SK-N-SH (cell line): ENCODE measurements around the gene UST. TPM values are rescaled to one million over a fixed set of nuclear protein-coding genes. Genes with fewer than 3 reads are reported as not detected.

ENCODE experiments used
- CTCF ChIA-PET: fragments of 300-600, 350-600 bp; formaldehyde crosslinking; extraction: SDS; loops from one replicate; lab custom pipeline; 2021; lab: Yijun Ruan, JAX
- POLR2A ChIA-PET: fragments of 350-600 bp; sonication (Branson Sonifier 250); formaldehyde crosslinking; extraction: SDS; loops from one replicate; lab custom pipeline; 2020; ENCODE audit warnings: antibody characterized with exemption, inconsistent platforms; lab: Yijun Ruan, JAX
- DNase-seq: peaks from one replicate; pipeline ENCODE4 v3.0.0; 2012
- H2AFZ ChIP-seq: fragments of 200-600 bp; sonication (generic); 2 replicates; pipeline ENCODE4 v1.8.1; 2016; ENCODE audit warnings: antibody characterized with exemption, mild to moderate bottlenecking, low read depth
- H3F3A ChIP-seq: fragments of 200-600 bp; sonication (generic); replicated peaks from 2 replicates; pipeline ENCODE3; 2016; ENCODE audit warnings: antibody characterized with exemption, mild to moderate bottlenecking; ENCODE audit not compliant: insufficient read depth
- H3K27ac ChIP-seq, 2 experiments: fragments of 200-500 bp in 1 of 2; fragments of 200-600 bp in 1 of 2; sonication (Bioruptor generic) in 1 of 2; sonication (generic), shearing (Covaris generic) in 1 of 2; 2 replicates each; pipeline versions ENCODE4 v1.5.1 to v1.6.1; 2014 to 2016; ENCODE audit warnings: low read depth in 2 of 2, inconsistent platforms in 1 of 2, low read length in 1 of 2, mild to moderate bottlenecking in 1 of 2, mixed read lengths in 1 of 2
- H3K27me3 ChIP-seq: fragments of 200-600 bp; sonication (generic), shearing (Covaris generic); 2 replicates; pipeline ENCODE4 v1.6.1; 2016; ENCODE audit warnings: mixed run types; ENCODE audit not compliant: insufficient read depth
- H3K36me3 ChIP-seq, 2 experiments: fragments of 200-500 bp in 1 of 2; fragments of 200-600 bp in 1 of 2; sonication (Bioruptor generic) in 1 of 2; sonication (generic) in 1 of 2; replicated peaks in 1 of 2; 2 replicates each; pipeline versions ENCODE3 to v1.5.1; 2014 to 2016; ENCODE audit warnings: low read length in 1 of 2, mild to moderate bottlenecking in 1 of 2; ENCODE audit not compliant: insufficient read depth in 2 of 2, control insufficient read depth in 1 of 2
- H3K4me1 ChIP-seq, 2 experiments: fragments of 200-500 bp in 1 of 2; fragments of 200-600 bp in 1 of 2; sonication (Bioruptor generic) in 1 of 2; sonication (generic), shearing (Covaris generic) in 1 of 2; 2 replicates each; pipeline versions ENCODE4 v1.5.1 to v1.6.1; 2014 to 2016; ENCODE audit warnings: low read depth in 1 of 2, low read length in 1 of 2, mixed run types in 1 of 2; ENCODE audit not compliant: insufficient read depth in 2 of 2, control insufficient read depth in 1 of 2
- H3K4me2 ChIP-seq: fragments of 200-600 bp; sonication (generic), shearing (Covaris generic); 2 replicates; pipeline ENCODE4 v1.6.1; 2017; ENCODE audit warnings: mixed run types
- H3K4me3 ChIP-seq, 2 experiments: fragments of 200-500 bp in 1 of 2; fragments of 200-600 bp in 1 of 2; sonication (Bioruptor generic) in 1 of 2; sonication (generic), shearing (Covaris generic) in 1 of 2; 2 replicates each; pipeline versions ENCODE4 v1.5.1 to v1.8.1; 2014 to 2016; ENCODE audit warnings: low read depth in 2 of 2, inconsistent platforms in 1 of 2, low read length in 1 of 2, mild to moderate bottlenecking in 1 of 2, mixed read lengths in 1 of 2, moderate library complexity in 1 of 2
- H3K79me2 ChIP-seq: fragments of 200-600 bp; sonication (generic); 2 replicates; pipeline ENCODE4 v1.8.1; 2017; ENCODE audit warnings: mild to moderate bottlenecking; ENCODE audit not compliant: insufficient read depth
- H3K9ac ChIP-seq: fragments of 200-600 bp; sonication (generic); 2 replicates; pipeline ENCODE4 v1.6.1; 2017; ENCODE audit warnings: mixed run types
- H3K9me2 ChIP-seq: fragments of 200-600 bp; sonication (generic); 2 replicates; pipeline ENCODE4 v1.6.1; 2017; ENCODE audit warnings: mixed run types
- H3K9me3 ChIP-seq: fragments of 200-600 bp; sonication (generic); 2 replicates; pipeline ENCODE4 v1.6.1; 2017; ENCODE audit warnings: mixed run types, mild to moderate bottlenecking, moderate library complexity
- H4K20me1 ChIP-seq: fragments of 200-600 bp; sonication (generic); 2 replicates; pipeline ENCODE4 v1.6.1; 2017; ENCODE audit warnings: mild to moderate bottlenecking, mixed run types; ENCODE audit not compliant: insufficient read depth
- CHD2 ChIP-seq: fragments of 150-350 bp; IDR thresholded peaks from 2 replicates; pipeline ENCODE4 v1.6.1; 2018; ENCODE audit warnings: low read length; ENCODE audit not compliant: partially characterized antibody
- CTCF ChIP-seq: fragments of 200-600 bp; sonication (generic); IDR thresholded peaks from 2 replicates; pipeline ENCODE4 v1.6.1; 2017; ENCODE audit warnings: antibody characterized with exemption, mild to moderate bottlenecking, moderate library complexity
- EP300 ChIP-seq, 2 experiments: IDR thresholded peaks; 2 replicates each; pipeline versions ENCODE4 v1.4.0 to v1.6.1; 2012; ENCODE audit warnings: borderline replicate concordance in 1 of 2, low read depth in 1 of 2, low read length in 1 of 2
- EZH2phosphoT487 ChIP-seq: fragments of 200-600 bp; sonication (generic); IDR thresholded peaks from 2 replicates; pipeline ENCODE4 v1.6.1; 2017; ENCODE audit warnings: low read depth, mixed run types, mild to moderate bottlenecking, antibody characterized with exemption, moderate library complexity, borderline replicate concordance
- FOSL2 ChIP-seq: IDR thresholded peaks from 2 replicates; pipeline ENCODE4 v1.4.0; 2012; ENCODE audit warnings: low read depth, mild to moderate bottlenecking, moderate library complexity, borderline replicate concordance
- FOXJ3 ChIP-seq: sonication (generic); formaldehyde crosslinking; IDR thresholded peaks from 2 replicates; pipeline ENCODE4 v1.5.1; 2020; ENCODE audit warnings: mild to moderate bottlenecking, missing genetic modification reagents
- GABPA ChIP-seq: IDR thresholded peaks from 2 replicates; pipeline ENCODE4 v1.4.0; 2012; ENCODE audit warnings: low read depth, mild to moderate bottlenecking
- MEF2A ChIP-seq: IDR thresholded peaks from 2 replicates; pipeline ENCODE4 v1.4.0; 2012; ENCODE audit warnings: low read depth, borderline replicate concordance
- NFIC ChIP-seq: IDR thresholded peaks from 2 replicates; pipeline ENCODE4 v1.4.0; 2012; ENCODE audit warnings: borderline replicate concordance
- REST ChIP-seq: IDR thresholded peaks from 2 replicates; pipeline ENCODE4 v1.6.1; 2012; ENCODE audit warnings: mild to moderate bottlenecking, low read depth, low read length, moderate library complexity
- TEAD4 ChIP-seq: IDR thresholded peaks from 2 replicates; pipeline ENCODE4 v1.4.0; 2012; ENCODE audit warnings: mild to moderate bottlenecking, borderline replicate concordance; ENCODE audit not compliant: insufficient read depth
- USF2 ChIP-seq: fragments of 150-350 bp; IDR thresholded peaks from 2 replicates; pipeline ENCODE4 v1.6.1; 2017; ENCODE audit warnings: antibody characterized with exemption, low read length, low read depth, borderline replicate concordance
- ZBTB33 ChIP-seq: IDR thresholded peaks from 2 replicates; pipeline ENCODE4 v1.4.0; 2012; ENCODE audit warnings: low read depth, borderline replicate concordance
- WGBS: methylation state at CpG from one replicate; pipeline ENCODE4 v1.1.6; 2017; ENCODE audit warnings: low lambda C conversion rate; 5-methylcytosine and 5-hydroxymethylcytosine counted together
- polyA plus RNA-seq, 3 experiments: library from polyadenylated mRNA; depleted of rRNA; stranded (reverse); fragments of >200 nt; gene quantifications; 2 replicates each; pipeline ENCODE4 v1.2.3, GENCODE V29; 2012
- TF ChIP-seq, protein P1 (sequence below): IDR thresholded peaks from 2 replicates; pipeline ENCODE4; 2012

The UST gene
- polyA plus RNA-seq, 1 of the 3 experiments (the other 2 are of a cell fraction): 1.7 TPM

- Histone ChIP-seq H3K4me3 (no peak overlapping the region), H3K27ac (no peak overlapping the region), H3K4me1 (no peaks in the 10 kb centered on the region), H4K20me1 (no peaks in the 10 kb centered on the region), H3K79me2 (no peaks in the 10 kb centered on the region), H3K36me3 (no peaks in the 10 kb centered on the region), H3F3A (no peaks in the 10 kb centered on the region), H3K27me3 (no peaks in the 10 kb centered on the region), H3K9me3 (no peaks in the 10 kb centered on the region), H3K9me2 (no peaks in the 10 kb centered on the region), H3K9ac (no peak overlapping the region), H3K4me2 (no peak overlapping the region), H2AFZ (no peak overlapping the region)
- TF ChIP-seq MEF2A: no peak
- TF ChIP-seq CHD2: no peak
- no peak for TF ChIP-seq TEAD4
- no peak for TF ChIP-seq GABPA
- no peak for TF ChIP-seq NFIC
- no peak for TF ChIP-seq FOSL2
- TF ChIP-seq EZH2phosphoT487: no peak
- TF ChIP-seq EP300 (IDR thresholded peaks at IDR 0.05; ENCODE audit: borderline replicate concordance in 1 of 2, low read depth in 1 of 2, low read length in 1 of 2): no peak
- no peak for TF ChIP-seq ZBTB33
- TF ChIP-seq, protein P1, sequence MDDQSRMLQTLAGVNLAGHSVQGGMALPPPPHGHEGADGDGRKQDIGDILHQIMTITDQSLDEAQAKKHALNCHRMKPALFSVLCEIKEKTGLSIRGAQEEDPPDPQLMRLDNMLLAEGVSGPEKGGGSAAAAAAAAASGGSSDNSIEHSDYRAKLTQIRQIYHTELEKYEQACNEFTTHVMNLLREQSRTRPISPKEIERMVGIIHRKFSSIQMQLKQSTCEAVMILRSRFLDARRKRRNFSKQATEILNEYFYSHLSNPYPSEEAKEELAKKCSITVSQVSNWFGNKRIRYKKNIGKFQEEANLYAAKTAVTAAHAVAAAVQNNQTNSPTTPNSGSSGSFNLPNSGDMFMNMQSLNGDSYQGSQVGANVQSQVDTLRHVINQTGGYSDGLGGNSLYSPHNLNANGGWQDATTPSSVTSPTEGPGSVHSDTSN: no peak
- no peak for TF ChIP-seq REST
- TF ChIP-seq FOXJ3 (CRISPR knock-in tag): no peak
- no peak for TF ChIP-seq USF2
- no peak for TF ChIP-seq CTCF
- CTCF ChIA-PET: interaction anchor here (0.6 kb wide), 1 partner anchor 193 kb away, joined by 4 read pairs; no protein-coding TSS in a partner anchor
- POLR2A ChIA-PET: no interaction called here
- 8% methylated on average over 7 of the region's 7 CpGs for WGBS
- no peak for DNase-seq
Observed at GRCh38 chr6:148704400-148705246, 42.2 kb upstream of the UST start.
